ENCODE results near the gene IKBKG. TPM values are rescaled to one million over a fixed set of nuclear protein-coding genes. Genes with fewer than 3 reads are reported as not detected.

Gene IKBKG
- total RNA-seq, 1 experiment from 2014 or later = 34.3 TPM

DNA sequence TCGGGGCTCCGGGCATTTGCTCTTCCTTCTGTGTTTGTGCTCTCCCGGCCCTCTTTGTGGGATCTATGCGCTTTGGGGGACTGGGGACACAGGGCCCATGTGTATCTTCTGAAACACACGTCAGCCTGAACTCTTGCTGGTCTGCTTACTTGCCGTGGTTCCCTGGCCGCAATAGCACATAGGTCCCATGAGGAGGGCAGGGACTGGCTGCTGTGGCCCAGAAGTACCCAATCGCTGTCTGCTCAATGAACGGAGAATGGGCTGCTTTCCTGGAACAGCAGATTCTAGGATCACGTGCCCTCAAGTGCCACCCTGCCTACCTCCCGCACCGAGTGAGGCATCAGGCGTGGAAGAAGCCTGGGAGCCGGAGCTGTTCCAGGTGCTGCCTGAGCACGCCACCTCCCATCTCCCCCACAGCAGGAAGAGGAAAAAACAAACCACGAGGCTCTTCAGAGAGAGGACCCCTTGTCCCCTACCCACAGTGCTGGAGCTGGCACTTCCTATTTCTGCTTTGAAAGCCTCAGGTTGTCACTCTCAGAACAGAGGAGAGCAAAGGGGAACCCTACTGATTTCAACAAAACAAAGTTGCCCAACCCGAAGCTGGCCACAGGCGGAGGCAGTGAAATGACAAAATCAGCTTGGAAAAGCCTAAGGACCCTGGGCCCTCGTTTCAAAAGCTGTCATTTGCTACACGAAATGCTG, 4.5 kb upstream of the IKBKG start:
- no TSS peak for BruUV-seq (replicated peaks)

DNA sequence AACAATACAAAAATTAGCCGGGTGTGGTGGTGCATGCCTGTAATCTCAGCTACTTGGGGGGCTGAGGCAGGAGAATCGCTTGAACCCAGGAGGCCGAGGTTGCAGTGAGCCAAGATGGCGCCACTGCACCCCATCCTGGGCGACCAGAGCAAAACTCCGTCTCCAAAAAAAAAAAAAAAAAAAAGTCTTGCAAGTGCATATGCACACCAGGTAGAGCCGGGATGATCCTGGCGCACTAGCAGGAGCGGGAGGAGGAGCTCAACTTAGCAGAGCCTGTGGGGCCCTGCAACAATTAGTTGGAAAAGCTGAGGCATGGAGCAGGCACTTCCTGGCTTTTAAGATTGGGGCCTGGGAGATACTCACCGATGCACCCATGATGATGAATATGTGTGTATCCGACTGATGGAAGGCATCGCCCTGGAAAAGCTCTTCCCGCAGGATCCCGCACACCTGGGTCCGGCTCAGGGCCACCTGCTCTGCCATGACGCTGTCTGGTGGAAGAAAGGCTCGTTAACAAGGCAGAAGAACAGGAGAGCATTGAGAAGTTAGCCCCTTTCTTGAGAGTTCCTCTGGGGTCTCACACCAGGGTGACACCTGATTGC, 1.6 kb upstream of the IKBKG start:
- no peaks in the 10 kb centered on the region for H3K27me3 ChIP-seq (ENCODE audit: low read length)
- no peak for ATAC-seq
- peak overlapping the region; percentile 95; the same call in 1 of the 2 replicates for H3K27ac ChIP-seq (ENCODE audit: low read length)
- DNase-seq = no peak
- H3K9ac ChIP-seq (ENCODE audit: low read length) = peak overlapping the region; percentile 87; the same call in 1 of the 2 replicates
- no peak overlapping the region for H2AFZ ChIP-seq (ENCODE audit: low read length)
- no TSS peak for BruUV-seq (replicated peaks)
- TF ChIP-seq EZH2phosphoT487 (IDR thresholded peaks at IDR 0.05; ENCODE audit: borderline replicate concordance, low read length) = no peak
- TF ChIP-seq, protein P1, sequence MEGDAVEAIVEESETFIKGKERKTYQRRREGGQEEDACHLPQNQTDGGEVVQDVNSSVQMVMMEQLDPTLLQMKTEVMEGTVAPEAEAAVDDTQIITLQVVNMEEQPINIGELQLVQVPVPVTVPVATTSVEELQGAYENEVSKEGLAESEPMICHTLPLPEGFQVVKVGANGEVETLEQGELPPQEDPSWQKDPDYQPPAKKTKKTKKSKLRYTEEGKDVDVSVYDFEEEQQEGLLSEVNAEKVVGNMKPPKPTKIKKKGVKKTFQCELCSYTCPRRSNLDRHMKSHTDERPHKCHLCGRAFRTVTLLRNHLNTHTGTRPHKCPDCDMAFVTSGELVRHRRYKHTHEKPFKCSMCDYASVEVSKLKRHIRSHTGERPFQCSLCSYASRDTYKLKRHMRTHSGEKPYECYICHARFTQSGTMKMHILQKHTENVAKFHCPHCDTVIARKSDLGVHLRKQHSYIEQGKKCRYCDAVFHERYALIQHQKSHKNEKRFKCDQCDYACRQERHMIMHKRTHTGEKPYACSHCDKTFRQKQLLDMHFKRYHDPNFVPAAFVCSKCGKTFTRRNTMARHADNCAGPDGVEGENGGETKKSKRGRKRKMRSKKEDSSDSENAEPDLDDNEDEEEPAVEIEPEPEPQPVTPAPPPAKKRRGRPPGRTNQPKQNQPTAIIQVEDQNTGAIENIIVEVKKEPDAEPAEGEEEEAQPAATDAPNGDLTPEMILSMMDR (conservative IDR thresholded peaks at IDR 0.05; ENCODE audit: low read depth, low read length) = no peak
- TF ChIP-seq EZH2 (IDR thresholded peaks at IDR 0.05; ENCODE audit: low read length, unreplicated experiment) = no peak
- 0 out of 2 replicates have a peak, but pooled peaks cover 2% of the 10 kb centered on the region for H3K36me3 ChIP-seq (ENCODE audit: low read depth, low read length)
- no peaks in the 10 kb centered on the region for H4K20me1 ChIP-seq (ENCODE audit: low read length)
- peaks cover 76% of the 10 kb centered on the region for H3K79me2 ChIP-seq (ENCODE audit: low read length)
- no peaks in the 10 kb centered on the region for H3F3A ChIP-seq (ENCODE audit: low read length, unreplicated experiment)
- H3K4me3 ChIP-seq (ENCODE audit: low read length) = peak overlapping the region; percentile 86
- intact Hi-C loops (cut with micrococcal nuclease) = no loop called here
- ChIA-PET POLR2A (ENCODE audit: unreplicated experiment) (no interaction called here), CTCF (no interaction called here)
- no peaks in the 10 kb centered on the region for H3K9me3 ChIP-seq (ENCODE audit: low read length)
- peak overlapping the region; percentile 88 for H3K4me2 ChIP-seq (ENCODE audit: low read length)
- H3K9me2 ChIP-seq (replicated peaks; ENCODE audit: low read length) = no peaks in the 10 kb centered on the region
- peaks cover 56% of the 10 kb centered on the region for H3K4me1 ChIP-seq (ENCODE audit: insufficient read depth, low read length)

More for the DNA sequence above, 4.5 kb upstream of the IKBKG start:
- Histone ChIP-seq H2AFZ (ENCODE audit: low read length) (no peak overlapping the region), H3K9ac (ENCODE audit: low read length) (peak overlapping the region; percentile 75), H3K4me2 (ENCODE audit: low read length) (peak overlapping the region; percentile 68), H3K79me2 (ENCODE audit: low read length) (peaks cover 71% of the 10 kb centered on the region), H3K9me2 (replicated peaks; ENCODE audit: low read length) (no peaks in the 10 kb centered on the region), H3K4me3 (ENCODE audit: low read length) (peak overlapping the region; percentile 32; the same call in 1 of the 2 replicates), H3K4me1 (ENCODE audit: insufficient read depth, low read length) (peaks cover 50% of the 10 kb centered on the region), H3F3A (ENCODE audit: low read length, unreplicated experiment) (no peaks in the 10 kb centered on the region), H3K9me3 (ENCODE audit: low read length) (no peaks in the 10 kb centered on the region), H4K20me1 (ENCODE audit: low read length) (no peaks in the 10 kb centered on the region), H3K36me3 (ENCODE audit: low read depth, low read length) (0 out of 2 replicates have a peak, but pooled peaks cover 6% of the 10 kb centered on the region), H3K27ac (ENCODE audit: low read length) (peak overlapping the region; percentile 96), H3K27me3 (ENCODE audit: low read length) (no peaks in the 10 kb centered on the region)
- ChIA-PET POLR2A (ENCODE audit: unreplicated experiment) (no interaction called here), CTCF (no interaction called here)
- TF ChIP-seq, protein P1 (conservative IDR thresholded peaks at IDR 0.05; ENCODE audit: low read depth, low read length) = no peak
- TF ChIP-seq EZH2phosphoT487 (IDR thresholded peaks at IDR 0.05; ENCODE audit: borderline replicate concordance, low read length) (no peak), EZH2 (IDR thresholded peaks at IDR 0.05; ENCODE audit: low read length, unreplicated experiment) (no peak)
- ATAC-seq (no peak), DNase-seq (no peak)
- intact Hi-C loops (cut with micrococcal nuclease) = no loop called here

All from PC-3 (cell line).